Activated CD4-positive, alpha-beta T cell treated with anti-CD3 and anti-CD28 coated beads, Interleukin-2, amount 50 U/mL, for 1 hour (primary cell): Measurements from ENCODE around the gene GABRD.

Experiments used
- DNase-seq: peaks from one replicate; pipeline ENCODE4 v3.0.0-alpha.2; 2020

GABRD gene

DNA sequence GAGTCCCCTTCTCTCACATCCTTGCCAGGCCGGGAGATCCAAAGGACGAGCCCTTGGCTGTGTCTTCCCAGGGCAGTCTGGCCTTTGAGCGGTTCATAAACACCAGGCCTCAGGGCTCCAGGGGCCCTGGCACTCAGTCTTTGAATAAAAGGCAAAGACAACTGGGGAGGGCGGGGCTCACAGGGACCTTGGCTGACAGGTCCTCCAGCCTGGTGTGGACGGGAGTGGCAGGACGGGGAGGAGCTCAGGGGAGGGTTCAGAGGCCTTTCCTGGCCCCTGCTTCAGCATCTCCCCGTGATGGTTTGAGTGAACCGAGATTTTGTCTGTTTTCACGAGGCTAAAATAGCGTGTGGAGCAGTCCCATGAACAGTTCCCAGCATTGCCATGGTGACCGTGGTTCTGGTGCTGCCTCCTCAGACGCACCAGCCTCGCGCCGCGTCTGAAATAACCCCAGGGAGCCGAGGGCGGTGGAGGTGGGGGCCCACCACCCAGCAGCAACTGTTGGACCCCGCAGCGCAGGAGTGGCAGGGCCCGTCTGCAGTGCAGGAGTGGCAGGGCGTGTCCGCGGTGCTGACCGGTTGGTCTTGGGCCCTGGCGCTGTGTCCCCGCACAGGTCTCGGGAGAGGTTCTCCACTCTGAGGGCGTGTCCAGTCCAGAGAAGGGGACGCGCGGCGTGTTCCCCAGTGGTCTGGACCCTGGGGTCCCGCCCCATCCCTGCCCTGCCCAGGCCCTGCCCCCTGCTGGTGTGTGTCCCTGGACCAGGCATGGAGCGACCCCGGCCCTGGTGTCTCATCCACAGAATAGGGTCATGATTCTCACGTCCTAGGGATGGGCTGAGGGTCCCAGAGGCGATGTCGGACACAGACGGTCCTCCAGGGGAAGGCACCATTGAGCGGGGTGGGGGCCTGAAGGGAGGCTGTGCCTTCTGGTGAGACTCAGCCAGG, 24.0 kb downstream of the GABRD start:
- DNase-seq, result no peak

DNA sequence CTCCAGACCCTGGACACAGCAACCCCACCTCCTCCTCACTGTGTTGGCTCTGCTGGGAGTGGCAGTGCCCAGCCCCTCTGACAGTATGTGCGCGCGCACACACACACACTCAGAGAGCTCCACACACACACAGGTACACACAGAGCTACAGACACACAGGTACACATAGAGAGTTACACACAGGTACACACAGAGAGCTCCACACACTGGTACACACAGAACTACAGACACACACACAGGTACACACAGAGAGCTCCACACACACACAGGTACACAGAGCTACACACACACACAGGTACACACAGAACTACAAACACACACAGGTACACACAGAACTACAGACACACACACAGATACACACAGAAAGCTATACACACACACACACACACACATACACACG, 24.7 kb downstream of the GABRD start:
- DNase-seq, result no peak

DNA sequence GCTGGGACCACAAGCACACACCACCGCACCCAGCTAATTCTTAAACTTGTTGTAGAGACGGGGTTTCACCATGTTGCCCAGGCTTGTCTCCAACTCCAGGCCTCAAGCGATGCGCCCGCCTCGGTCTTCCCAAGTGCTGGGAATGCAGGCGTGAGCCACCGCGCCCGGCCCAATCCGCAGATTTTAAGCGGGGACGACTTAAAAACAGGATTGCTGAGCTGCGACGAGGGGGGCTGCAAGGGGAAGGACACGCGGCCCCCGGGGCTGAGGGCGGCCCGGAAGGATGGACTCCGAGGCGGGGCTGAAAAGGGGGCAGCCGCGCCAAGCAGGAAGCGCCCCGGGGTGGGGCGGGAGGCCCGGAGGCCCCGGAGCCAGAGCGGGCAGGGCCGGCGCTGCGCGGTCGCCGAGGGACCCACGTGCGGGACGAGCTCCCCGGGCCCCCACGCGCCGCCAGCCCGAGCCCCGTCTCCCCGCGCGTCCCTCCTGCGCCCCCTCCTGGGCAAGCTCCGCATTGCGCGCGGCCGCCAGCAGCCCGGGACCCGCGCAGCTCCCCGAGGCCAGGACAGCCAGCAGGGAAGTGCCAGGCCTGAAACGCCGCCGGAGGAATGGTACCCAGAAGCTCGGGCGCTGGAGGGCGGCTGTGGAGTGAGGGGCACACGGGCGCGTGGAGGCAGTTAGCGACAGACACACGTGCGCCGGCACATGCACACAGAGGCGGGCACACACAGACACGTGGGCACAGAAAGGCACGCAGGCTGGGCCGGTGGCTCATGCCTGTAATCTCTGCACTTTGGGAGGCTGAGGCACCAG, 25.6 kb downstream of the GABRD start:
- DNase-seq, result peak; percentile 74

DNA sequence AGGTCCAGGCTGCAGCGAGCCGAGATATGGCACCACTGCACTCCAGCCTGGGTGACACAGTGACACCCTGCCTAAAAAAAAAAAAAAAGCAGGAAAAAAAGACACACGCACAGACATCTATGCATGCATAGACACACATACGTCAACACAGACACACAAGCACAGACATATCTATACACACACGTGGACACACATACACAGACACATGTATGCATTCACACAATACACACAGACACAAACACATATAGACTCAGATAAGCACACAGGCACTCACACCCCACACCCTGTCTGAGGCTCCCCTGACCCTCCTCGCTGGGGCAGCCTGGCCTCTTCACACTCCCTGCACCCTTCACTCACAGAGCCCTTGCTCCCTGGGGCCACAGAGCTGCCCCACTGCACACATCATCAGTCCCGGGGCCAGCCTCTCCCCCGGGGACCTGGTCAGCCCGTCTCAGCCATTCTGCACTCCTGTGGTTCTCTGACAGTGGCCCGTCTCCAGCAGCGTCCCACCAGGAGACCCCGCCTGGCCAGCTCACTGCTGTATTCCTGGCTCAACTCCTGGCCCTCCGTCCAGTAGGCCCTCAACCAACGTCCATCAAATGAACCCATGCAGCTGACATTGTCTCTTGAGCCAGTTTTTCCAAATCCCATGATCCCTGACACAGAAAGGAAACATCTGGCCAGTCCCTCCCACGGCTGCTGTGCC, 26.5 kb downstream of the GABRD start:
- no peak for DNase-seq

DNA sequence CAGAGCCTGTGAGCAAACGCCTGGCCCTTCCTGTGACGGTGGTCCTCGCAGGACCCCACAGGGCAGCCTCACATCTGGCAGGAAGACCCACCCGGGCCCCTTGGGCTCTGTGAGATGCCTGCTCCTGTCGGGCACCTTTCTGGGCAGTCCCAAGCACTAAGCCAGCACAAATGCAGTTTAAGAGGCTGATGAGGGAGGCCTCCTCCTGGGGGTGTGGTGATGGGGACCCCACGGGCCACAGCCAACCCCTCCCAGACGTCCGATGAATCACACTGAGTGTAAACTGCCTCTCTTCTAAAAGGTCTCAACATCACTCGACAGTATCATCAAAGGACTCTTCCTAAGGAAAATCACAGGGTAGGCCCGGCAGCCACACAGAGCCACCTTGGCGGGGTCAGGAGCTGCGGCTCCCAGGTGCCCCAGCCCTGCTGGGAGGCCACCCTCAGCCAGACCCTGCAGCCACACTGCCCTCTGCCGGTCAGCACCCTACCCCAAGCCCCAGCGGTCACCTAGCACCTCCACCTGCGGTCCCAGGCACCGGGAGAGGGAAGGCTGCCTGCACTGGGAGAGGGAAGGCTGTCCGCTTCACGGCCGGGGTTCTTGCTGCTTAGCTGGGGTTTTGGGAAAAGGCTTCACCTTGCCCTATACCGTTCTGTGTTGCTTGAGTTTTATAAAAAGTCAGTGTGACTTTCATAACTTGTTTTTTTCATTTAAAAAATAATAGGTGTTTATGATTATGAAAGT, 27.2 kb downstream of the GABRD start:
- DNase-seq, result peak; percentile 39

DNA sequence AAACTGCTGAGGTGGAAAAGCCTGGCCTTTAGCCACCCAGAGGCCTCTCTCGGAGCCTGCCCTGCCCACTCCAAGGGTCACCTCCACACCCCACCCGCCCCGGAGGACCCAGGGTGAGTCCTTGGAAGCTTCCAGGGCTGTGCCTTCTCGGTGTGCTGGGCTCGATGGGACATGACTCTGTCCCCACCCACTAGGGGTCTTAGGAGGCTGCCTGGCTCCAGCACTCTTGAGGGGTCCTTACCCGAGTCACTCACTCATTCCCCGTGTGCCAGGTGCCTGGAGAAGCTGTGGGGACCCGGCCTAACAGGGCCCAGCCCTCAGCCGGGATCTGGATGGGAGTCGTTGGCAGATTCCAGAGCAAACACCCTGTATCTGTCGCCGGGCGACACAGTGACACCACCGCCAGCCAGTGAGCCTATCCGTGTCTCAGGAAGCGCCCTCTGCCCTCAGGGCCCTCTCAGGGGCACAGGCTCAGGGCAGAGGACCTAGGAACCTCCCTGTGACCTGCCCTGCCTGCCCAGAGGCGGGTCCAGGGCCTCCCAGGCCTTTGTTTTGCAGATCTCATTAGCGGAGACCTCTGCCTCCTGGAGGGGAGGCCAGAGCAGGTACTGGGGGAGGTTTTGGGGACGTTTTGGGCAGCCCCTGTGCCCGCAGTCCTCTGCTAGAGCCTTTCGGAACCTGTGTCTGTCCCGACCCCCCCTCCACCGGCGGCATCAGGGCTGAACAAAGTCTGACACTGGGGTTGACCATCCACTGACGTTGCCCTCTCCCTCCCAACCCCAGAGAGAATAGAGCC, 28.0 kb downstream of the GABRD start:
- no peak for DNase-seq

DNA sequence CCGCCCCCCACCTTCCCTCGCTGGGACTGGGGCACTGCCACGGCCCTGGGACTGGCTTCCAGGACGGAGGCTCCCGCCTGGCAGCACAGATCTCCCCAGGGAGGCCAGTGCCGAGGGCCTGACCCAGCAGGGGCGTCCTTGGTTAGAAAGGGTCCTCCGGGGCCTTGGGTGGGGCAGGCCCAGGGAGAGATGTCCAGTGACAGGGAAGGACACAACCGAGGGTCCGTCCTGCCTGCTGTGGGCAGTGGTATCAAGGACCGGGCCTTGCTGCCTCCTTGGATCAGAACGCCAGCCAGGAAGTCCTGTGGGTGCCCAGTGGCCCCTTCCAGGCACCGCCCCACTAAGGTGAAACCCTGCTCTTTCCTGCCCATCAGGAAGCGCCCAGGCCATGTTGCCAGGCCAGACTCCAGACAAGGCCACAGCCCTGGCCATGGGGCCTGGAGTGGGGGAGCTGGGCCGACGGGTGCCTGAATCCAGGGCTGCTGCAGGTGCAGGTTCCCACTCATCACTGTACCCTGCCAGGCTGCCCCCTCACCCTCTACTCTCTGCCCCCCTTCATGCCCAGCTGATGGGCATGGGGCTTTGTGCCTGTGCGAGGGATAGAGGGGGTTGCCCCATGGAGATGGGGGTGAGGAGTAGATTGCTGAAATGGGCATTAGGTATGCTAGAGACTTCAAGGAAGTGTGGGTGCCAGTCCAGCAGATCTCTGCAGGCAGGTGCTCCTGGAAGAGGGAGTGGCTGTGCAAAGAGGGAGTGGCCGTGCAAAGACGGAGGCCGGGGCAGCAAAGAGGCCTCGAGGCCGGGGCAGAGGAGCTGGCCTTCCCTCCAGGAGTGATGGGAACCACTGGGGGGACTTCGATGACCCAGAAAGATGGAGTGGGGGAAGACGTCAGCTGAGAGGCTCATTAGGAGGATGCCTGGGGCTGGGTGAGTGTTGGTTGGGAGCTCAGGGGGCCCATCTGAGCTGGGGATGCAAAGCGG, 28.9 kb downstream of the GABRD start:
- no peak for DNase-seq

DNA sequence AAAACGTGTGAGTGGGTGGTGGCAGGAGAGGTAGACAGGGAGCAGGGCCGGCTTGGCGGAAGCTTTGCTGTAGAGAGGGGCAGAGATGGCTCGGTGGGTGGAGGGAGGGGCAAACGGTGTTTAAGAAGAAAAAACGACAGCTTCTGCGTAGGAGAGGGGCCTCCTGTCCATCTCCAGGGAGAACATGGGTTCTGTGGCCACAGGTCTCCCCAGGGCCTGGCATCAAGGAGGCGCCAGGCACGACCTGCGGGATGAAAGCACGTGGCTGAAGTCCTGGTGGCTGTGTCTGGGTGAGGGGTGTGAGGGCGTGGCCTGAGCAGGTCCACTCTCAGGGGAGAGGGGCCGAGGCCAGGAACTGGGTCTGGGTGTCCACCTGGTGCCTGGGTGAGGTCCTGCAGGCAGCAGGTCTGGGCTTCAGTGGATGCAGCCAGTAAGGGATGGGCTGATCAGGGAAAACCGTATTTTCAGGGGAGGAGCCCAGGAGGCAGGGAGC, 30.1 kb downstream of the GABRD start:
- DNase-seq, result no peak

DNA sequence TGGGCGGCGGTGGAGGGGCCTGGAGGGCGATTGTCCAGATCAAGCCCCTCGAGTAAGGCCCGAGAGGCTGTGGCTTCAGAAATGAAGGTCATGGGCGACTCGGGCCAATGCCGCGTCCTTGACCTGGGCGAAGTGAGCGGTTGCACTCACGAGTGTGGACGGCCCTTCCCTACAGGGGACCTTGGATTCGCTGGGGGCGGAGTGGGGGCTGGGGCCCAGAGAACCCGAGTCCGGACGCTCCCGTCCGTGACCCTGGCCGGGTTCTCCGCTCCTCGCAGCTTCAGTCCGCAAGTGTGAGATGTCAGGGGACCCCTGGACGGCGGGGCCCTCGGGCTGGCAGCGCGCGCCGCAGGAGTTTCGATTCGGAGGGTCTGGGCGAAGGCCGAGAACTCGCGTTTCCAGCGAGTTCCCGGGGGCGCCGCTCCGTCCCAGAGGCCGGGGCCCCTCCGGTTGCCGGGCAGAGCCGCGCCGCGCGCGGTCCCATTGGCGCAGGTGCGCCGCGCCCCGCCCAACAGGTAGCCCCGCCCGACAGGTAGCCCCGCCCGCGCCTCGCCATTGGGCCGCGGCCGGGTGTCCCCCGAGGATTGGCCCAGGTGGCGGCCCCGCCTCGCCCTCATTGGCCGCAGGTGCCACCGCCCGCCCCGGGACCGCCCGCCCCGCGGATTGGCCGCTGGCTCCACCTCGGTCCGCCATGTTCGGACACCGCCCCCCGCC, 30.7 kb downstream of the GABRD start, which contains the start of gene PRKCZ:
PRKCZ (plus strand) TSS at position 694 of the 714 bp plus-strand sequence. CDS start 220 bp downstream, outside the sequence.
- DNase-seq, result peak; percentile 94

DNA sequence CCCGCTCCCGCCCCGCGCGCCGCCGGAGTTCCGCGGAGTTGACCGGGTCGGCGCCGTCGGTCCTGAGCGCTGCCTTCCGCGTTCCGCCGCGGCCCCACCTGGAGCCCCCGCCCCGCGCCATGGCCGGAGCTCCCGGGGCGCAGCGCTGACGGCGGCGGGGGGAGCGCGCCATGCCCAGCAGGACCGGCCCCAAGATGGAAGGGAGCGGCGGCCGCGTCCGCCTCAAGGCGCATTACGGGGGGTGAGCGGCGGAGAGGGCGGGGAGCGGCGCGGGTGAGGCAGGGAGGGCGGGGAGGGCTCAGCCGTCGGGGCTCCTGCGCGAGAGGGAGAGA, 31.3 kb downstream of the GABRD start:
- no peak for DNase-seq

DNA sequence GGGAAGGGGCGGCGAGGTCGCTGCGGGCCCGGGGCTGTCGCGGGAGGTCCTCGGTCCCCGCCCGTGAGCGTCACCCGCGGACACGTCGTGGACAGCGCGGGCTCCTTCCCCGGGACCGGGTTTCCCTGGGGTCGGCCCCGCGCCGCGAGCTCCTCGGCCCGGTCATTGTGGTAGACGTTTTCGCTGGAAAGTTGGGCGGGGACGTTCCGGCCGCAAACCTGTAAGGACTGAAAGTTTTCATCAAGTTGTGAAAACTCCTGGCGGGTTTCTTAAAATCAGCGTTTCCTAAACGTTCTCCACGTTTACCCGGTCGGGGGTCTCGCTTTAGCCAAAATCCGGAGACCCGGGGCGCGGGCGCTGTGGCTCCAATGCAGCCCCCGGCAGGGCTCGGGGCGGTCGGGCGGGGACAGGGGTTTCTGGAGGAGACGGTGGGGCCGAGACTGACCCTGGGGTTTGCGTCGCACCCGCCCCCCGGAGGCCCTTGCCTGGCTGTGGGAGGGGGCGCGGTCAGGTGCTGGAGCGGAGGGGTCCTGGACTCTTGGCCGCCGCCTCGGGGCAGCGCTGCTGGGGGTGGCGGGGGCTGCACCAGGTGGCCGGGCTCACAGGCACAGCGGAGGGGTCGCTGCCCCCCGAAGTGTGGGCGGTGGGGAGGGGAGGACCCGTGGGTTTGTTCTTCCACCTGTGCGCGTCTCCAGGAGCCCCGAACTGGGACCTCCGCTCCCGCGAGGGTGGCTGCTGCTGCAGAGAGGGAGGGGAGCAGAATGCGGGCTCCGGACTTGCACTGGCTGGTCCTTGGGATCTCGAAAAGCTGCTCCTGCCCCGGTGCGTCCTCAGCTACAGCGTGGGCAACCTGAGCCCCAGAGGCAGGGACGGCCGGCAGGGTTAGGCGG, 31.9 kb downstream of the GABRD start:
- no peak for DNase-seq

DNA sequence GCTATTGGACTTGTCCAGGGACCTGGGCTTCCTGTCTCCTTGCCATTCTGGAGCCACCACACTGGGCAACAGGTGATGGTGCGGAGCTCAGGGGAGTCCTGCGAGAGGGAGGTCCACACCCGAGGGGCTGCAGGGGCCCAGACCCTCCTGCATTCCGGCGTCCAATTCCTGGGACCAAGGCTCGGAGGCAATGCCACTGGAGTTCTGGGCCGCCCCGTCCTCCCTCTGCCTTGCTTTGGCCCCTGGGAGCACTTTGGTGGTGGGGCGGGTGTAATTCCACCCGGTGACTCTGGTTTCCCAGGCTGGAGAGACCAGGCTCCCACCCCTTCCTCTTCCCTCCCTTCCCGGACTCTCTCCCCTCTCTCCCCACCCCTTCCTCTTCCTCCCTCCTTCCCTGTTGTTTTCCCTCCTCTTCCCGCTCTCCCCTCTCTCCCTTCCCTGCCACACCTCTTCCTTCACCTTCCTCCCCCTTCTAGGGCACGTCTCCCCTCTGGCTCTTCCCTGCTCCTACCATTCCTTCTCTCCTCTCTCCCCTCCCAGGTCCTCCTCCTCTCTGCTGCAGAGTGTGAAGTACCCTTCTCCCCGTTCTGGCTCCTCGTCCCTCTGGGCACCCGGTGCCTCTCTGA, 33.0 kb downstream of the GABRD start:
- DNase-seq, result no peak

DNA sequence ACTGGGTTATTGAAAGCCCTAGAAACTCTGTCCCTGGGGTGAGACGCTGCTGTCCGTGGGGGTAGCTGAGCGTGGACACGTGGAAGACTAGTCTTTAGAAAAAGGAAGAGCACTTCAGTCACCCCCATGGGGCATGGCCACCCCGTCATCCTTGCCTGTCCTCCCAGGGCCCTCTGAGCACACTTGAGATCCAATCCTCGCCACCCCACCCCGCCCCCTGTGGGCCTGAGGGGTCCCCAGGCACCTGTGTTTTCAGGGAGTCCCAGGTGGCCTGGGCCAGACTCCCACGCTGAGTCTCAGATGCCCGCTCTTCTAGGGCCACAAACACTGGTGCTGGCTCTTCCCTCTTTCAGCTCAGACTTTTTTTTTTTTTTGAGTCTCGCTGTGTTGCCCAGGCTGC, 33.6 kb downstream of the GABRD start:
- no peak for DNase-seq

DNA sequence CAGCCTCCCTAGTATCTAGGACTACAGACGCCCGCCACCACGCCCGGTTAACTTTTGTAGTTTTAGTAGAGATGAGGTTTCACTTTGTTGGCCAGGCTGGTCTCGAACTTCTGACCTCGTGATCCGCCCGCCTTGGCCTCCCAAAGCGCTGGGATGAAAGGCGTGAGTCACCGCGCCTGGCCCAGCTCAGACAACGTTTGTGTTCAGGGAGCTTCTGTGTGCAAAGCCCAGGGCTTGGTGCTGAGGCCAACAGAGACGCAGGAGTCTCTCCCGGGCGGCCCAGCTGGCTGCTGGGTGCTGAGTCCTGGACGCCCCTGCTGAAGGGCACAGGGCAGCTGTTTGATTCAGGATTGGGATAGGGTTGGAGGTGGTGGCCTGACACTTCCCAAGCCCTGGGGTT, 34.1 kb downstream of the GABRD start:
- no peak for DNase-seq

DNA sequence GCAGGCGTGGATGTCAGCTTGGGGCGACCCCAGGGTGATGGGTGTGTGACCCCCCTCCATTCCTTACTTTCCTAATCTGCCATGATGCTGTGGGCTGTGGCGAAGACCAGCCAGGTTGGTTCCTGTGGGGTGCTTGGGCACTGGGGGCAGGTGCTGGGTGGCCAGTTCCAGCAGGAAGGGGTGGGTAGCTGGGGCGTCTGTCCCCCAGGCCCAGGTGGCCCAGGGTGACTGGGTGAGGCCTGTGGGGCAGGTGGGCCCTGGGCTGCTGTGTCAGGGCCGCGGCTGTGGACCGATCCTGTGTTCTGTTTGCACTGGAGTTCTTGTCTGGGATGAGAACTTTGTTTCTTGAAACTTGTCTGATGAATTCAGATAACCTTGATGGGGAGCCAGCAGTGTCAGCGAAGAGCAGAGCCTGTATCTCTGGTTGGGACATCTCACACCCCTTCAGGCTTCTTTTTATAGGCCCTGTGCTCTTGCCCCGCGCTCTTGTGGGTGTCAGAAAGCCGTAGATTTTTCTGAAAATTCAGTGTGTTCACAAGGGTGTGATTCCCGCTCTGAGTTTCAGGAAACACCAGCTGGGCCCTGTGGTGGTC, 34.7 kb downstream of the GABRD start:
- DNase-seq, result no peak

DNA sequence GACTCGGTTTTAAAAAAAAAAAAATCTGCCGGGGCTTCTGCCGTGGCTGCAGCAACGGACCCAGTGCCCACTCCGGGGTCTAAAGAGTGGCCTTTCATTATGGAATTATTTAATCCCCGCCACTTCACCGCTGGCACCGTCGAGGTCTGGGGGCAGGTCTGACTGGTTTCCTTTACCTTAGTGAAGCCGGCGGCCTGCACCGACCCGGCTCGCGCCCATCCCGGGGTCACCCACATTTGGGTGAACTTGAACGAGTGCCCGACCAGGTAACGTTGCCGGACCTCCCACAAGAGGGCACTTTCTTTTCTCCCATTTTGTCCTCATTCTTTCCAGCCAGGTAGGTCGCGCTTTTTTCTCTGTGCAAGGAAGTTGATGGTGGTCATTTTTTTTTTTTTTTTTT, 35.4 kb downstream of the GABRD start:
- DNase-seq, result no peak

DNA sequence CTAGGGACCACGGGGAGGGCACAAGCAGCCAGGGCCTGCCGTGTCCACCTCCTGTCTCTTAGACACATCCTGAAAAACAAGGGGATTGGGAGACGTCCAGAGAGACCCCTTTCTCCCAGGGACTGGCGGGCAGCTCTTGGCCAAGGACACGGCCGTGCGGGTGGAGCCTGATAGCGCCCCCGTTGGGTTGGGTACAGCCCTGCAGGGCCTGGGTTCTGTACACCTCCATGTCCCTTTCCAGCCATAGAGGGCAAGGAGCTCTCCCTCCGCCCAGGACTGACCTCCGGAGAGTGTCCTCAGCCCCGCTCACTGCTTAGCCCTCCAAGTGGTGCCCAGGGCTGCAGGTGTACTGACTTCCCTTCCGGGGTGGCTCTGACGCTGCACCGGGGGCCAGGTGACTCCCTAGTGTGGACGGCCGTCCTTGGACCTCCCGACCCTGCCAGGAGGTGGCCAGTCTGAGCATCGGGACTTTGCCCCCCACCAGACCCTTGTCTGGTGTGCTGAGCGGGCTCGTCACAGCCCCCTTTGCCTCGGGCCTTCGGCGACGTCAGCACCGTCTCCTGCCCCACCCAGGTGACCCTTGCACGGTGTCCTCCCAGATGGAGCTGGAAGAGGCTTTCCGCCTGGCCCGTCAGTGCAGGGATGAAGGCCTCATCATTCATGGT, 36.9 kb downstream of the GABRD start:
- no peak for DNase-seq
